HL-60/S4 treated with retinoic acid at 250 ng/mL for 4 days and 3 days (cell line): Measurements from ENCODE around the gene PTPRG.

Experiments used
- in situ Hi-C: fragments of 300-500 bp; cut with MboI; formaldehyde crosslinking; loops from 2 replicates; pipeline ENCODE4 v1.7.0; 2022; ENCODE audit warnings: low sequenced_read_pairs

Gene PTPRG

DNA sequence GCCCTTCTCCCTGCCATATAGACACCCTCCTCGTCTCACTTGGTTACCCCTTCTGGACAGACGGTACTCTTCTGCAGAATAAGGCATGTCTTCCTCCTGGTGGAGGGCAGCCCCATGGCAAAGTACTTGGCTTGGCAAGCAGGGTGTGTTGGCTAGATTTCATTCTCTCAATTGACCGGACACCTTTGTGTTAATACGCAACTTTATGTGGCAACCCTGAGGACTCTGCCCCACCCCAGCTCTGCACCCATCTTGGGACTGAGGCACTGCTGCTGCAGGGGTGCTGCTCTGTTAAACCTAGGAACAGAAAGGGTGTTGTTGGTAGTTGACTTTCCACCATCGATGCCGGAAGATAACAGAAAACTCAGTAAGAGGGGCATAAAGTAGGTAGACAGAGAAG lies 55.2 kb downstream of the PTPRG start:
- in situ Hi-C loops, result no loop called here

DNA sequence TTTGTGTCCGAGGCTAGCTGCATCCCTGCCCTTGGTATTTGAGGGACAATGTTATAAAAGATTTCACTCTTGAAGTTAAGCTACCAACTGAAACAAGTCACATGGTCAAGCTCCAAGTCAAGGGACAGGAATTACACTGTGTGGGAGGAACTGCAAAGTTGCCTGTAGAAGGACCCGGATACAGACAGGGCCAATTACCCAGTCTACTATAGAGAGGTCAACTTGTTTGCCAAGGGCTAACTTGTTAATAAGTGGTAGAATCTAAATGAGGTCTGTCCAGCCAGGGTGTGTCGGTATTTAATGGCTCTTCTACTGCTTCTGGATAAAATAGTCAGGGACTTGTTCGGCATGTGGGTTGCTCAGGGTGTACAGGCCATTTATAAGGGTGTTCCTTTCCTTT lies 55.7 kb downstream of the PTPRG start:
- in situ Hi-C loops, result no loop called here

DNA sequence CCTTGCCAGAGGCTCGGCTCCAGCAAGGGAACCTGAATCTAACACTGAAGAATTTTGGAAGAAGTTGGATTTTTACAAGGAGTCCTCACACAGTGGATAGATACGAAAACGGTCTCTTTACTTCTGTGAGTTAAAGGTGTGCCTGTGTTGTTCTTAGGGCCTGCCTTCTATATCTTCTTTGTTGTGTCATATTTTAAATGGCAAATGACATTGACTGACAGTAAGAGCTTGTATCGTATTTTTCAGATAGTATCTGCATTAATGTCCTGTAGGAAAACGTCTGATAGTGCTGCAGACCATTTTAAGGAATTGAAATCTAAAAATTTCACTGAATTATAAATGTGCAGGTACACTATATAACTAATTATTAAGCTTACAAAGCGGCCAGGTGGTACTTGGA lies 56.3 kb downstream of the PTPRG start:
- in situ Hi-C loops, result no loop called here

DNA sequence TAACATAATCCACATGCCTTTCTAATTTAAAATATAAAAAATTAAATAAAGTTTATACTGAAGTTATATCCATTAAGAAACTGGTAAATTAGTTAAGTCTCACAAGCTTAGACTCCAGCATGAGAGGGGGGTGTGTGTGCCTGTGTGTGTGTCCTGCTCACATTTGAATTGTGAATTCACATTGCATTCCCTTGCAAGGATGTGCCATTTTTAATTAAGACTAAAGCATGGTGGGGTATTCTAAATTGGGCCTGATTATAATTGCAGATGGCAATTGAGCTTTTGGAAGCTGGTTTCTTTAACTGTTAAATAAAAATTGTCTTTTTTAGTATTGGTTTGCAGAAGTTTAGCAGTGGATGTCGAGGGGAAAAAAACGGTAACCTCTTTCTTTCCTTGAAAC lies 56.9 kb downstream of the PTPRG start:
- in situ Hi-C loops, result no loop called here

DNA sequence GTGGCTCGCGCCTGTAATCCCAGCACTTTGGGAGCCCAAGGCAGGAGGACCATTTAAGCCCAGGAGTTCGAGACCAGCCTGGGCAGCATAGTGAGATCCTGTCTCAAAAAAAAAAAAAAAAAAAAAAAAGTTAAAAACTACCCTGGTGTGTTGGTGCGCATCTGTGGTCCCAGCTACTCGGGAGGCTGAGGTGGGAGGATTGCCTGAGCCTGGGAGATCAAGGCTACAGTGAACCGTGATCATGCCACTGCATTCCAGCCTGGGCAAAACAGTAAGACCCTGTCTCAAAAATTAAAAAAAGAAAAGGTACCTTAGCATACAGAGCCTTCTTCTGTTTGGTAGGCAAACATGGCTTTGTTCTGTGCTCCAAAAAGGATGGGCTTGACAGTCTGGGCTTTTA lies 57.5 kb downstream of the PTPRG start:
- in situ Hi-C loops, result no loop called here

DNA sequence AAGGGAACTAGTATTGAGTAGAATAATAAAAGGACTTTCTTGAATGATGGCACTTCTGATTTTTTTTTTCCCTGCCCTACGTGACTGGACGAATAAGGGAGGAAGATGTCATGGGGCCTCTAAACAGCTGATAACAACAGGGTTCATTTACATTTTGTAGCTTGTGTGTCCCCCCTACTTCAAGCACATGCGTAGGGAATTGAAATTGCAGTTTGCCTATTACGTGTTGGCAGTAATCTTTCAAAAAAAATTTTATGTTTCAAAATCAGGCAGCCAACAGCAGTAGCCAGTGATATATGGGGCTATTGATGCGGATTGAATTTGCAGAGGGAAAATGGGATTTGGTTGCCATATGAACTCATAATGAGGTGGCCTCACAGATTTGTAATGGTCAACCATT lies 58.7 kb downstream of the PTPRG start:
- in situ Hi-C loops, result no loop called here

DNA sequence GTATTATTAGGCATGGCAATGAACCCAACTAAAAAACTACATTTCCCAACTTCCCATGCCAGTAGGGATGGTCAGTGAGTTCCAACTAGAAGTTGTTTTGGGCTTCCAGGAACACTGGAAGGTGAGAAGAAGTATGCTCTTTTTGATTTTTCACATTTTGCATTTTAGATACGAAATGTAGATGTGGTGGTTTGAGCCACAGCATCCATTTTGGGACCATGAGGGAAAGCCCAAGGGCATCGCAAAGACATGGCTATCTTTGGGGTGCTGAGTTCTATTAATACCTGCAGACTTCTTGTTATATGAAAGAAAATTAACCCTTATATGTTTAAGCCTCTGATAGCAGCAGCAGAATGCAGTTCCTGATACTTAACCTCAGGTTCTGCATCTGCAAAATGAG lies 62.9 kb downstream of the PTPRG start:
- in situ Hi-C loops, result no loop called here

DNA sequence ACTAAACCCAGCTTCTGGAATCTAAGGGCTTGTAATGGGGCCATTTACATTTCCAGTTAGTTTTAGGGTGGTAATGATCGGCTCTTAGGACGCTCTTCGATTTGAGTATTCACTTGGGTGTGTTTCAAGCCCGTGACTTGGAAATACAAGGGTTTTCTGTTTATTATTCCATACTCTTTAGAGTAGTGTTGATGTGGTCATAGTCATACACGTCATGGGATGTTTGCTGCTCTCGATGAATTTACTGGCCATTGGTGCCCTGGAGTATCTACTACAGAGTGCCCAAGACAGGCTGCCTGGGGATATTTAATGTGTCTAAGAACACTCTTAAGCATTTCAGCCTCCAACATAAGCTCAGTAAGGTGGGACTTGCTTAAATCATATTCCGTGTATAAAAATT lies 64.1 kb downstream of the PTPRG start:
- in situ Hi-C loops, result no loop called here

DNA sequence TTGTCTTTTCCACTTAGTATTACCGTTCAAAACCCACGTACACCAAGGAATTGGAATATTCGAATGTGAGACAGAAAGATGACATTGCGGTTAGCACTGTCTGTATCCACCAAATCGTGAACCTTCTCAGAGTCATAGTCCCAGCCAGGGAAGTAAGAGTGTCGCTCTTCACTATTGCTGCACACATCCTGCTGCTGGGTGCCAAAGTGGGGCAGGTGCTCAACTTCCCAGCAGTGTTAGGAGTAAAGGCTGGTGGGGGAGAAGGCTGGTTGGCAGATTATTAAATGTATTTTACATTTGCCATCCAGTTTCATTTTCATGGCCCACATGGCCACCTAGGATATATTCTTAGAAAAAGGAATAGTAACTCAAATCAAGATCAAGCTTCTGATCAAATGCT lies 65.1 kb downstream of the PTPRG start:
- in situ Hi-C loops, result no loop called here

DNA sequence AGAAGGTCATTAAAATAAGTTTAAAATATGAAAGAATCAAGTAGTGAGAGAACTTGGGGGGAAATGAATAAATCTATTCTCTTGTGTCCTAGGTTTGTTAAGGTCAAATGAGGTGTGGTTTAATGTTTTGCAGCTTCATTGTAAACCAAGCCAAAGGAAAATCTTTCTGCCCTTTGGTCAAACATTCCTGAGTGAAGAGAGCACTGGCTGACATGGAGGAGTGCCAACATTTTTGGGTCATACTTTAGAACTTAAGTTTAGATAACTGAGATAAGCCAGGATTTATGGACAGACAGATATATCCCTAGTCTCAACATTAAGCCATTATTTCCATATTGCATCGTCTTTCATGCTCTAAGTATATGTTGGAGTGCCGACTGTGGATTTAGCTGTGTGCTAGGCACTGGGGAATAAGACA lies 66.4 kb downstream of the PTPRG start:
- in situ Hi-C loops, result no loop called here

DNA sequence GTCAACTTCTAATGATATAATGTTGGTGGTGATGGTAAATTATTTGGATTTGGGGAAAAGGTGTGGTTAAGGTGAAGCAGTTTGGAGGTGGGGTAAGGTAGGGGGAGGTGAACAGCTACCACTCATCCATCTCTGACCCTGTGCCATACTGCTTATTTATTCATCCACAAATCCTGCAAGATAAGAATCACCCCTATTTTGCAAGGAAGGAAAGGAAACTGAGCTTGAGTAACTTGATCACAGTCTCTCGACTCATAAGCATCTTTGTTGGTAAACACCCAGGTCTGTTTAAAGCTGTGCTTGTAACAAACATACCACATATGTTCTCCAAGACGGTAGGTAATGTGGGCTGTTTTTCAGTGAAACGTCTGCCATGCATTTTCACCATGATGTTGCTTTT lies 67.3 kb downstream of the PTPRG start:
- in situ Hi-C loops, result no loop called here

DNA sequence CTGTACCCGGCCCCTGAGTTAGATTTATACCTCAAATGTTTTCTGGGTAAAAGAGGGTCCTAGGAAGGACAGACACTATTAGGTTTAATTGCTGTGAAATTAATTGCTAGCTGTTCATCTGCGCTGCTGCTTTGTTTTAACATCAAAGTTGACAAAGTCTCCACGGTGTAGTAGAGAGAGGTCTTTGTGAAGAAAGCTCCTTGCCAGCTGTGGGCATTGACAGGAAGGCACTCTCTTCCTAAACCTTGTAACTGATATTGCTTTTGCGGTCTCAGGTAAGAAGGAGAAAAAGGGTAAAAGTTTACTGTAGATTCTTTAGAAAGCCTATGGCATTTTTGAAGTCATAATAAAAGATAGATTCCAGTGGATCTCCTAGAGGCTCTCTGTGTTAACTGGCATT lies 68.1 kb downstream of the PTPRG start:
- in situ Hi-C loops, result no loop called here

DNA sequence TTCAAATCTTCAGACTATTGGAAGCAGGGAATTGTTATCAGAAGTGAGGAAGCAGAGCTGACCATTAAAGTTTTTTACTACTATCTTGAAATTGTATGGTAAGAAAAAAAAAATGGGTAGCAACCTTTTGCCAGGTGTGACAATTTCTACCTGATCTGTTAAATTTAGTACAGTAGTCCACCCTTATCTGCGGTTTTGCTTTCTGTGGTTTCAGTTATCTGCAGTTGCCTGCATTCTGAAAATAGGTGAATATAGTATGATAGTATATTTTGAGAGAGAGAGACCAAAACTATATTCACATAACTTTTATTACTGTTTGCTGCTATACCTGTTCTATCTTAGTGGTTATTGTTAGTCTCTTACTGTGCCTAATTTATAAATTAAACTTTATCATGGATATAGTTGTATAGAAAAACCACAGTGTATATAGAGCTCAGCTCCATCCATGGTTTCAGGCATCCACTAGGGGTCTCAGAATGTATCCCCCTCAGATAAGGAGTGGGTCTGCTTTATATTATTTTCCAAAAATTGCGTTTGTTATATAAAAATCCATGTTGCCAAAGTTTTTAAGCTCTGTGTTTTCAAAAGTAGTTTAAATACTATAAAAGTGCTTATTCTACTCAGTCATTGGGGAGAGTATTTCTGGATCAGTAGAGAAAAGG lies 69.9 kb downstream of the PTPRG start:
- in situ Hi-C loops, result no loop called here

DNA sequence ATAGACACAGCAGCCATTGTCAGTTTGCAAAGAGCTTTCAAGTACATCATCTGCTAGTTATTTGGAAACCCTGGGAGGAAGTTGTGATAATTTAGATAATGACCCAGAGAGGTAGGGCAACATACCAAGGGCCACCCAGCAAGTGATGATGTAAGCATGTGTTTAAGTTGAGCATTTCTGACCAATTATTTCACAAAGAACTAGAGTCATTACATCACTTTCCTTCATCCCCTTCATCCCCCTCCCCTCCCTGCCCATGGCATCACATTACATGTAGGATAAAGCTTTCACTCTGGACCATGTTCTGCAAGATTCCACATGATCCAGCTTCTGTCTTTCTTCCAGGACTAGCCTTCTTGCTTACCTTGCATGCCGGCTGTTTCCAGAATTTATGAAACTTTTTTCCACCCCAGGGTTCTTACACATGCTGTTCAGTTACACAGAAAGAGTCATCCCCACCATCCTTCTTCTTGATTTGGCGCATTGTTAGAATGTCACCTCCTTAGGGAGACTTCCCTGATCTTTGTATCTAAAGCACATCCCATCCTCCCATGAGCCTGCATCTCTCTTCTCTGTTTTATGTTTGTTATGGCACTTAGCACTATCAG lies 71.3 kb downstream of the PTPRG start:
- in situ Hi-C loops, result no loop called here

DNA sequence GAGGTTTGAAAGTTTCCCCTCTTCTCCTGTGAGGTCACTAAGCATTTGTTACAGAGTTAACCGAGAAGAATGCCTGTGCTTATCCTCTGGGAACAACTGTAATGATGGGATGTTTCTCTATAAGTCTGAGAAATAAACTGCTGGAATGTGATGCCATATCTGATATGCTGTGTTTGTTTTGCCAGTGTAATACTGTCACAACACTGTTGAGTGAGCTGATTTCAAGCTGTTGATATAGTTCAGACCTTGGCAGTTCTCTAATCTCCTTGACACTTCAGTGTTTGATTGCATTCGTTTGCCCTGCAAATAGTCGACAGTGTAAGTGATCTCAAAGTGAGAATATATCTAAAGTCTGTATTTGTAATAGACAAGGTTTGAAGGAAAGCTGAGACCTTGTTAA lies 73.3 kb downstream of the PTPRG start:
- in situ Hi-C loops, result no loop called here

DNA sequence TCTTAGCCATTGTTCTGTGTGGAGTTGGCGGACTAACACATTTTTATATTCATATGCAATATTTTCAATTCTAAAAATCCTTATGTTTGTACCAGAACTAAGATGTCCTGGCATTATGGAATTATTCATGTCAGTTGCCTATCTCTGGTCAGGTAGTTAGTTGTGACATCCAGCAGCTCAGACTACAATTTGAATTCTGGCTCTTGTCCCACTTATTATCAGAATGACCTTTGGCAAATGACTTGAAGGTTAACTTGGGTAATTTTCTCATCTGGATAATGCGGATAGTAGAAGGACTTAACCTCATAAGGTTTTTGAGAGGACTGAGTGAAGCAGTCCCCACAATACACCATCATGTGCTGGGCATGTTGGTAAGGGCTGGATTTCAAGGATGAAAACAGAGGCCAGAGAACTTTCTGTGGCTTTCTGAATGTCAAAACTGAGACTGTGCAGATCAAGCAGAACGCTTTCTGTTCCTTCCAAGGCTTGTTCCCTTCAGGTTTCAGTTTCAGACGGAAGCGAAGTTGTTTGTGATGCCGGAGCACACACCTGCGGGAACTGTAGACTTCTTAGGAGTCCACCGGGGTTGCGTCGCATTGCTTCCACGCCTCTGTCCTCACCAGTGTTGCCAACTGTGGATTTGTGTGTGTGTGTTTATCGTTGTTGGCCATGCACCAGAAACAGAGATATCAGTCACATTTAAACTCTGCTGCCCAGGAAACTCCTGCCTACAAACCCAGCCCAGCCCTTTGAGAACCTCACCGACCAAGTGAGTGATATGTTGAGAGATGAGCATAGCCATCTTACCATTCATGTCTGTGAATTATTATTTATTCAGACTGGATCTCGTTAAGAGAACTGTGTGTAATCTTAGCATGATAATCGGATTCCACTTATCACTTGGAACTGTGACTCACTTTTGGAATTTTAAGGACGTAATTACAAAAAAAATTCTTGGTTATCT lies 76.0 kb downstream of the PTPRG start:
- in situ Hi-C loops, result no loop called here

DNA sequence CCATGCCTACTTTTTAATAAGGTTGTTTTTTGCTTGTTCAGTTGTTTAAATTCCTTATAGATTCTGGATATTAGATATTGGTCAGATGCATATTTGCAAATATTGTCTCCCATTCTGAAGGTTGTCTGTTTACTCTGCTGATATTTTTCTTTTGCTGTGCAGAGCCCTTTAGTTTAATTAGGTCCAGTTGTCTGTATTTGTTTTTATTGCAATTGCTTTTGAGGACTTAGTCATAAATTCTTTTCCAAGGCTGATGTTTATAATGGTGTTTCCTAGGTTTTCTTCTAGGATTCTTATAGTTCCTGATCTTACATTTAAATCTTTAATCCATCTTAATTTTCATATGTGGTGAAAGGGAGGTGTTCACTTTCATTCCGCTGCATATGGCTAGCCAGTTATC lies 77.4 kb downstream of the PTPRG start:
- in situ Hi-C loops, result no loop called here

DNA sequence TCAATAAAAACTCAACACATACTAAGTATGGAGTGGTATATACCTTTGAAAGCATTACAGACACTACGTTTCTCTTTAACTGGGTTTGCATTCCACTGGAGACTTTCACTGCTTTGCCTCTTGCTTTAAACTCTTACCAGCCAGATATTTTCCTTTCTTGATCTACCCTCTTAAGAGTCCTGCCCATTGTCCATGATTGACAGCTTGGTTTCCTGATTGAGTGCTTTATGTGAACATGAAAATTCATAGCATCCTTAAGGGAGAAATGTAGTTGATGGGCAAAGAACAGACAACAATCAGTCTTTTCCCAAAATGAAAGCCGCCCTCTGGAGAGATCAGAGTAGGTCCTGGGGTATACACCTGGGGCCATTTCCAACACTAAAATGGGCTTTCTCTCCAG lies 78.6 kb downstream of the PTPRG start:
- in situ Hi-C loops, result no loop called here

DNA sequence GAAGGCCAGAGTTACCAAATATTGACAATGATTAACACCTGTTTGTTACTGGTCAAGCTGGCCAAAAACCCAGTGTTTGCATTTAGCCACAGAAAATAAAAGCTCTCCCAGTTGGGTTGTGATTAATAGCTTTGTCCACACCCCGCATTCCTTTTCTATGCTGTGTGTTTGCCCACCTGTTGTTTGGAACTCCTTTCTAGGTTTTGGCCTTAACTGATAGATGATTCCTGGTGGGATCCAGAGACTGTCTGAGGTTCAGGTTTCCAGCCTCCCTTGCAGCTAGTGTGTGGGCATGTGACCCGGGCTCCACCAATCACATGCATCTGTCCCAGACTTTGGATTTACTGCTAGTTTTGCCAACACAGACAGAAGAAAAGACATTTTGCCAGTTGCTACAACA lies 83.8 kb downstream of the PTPRG start:
- in situ Hi-C loops, result no loop called here

DNA sequence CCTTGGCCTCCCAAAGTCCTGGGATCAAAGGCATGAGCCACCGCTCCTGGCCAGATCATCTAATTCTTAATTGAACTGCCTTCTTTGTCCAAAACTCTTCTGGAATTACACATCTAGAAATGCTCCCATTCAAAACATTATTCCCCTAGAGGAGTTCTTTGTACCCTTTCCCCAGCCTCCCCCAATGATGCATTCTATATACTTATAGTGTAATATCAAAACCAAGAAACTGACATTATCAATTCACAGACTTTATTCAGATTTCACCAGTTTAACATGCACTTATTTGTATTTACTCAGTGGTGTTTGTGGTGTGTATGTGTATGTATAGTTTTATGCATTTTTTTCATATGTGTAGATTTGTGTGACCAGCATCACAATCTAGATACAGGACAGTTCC lies 85.0 kb downstream of the PTPRG start:
- in situ Hi-C loops, result no loop called here

DNA sequence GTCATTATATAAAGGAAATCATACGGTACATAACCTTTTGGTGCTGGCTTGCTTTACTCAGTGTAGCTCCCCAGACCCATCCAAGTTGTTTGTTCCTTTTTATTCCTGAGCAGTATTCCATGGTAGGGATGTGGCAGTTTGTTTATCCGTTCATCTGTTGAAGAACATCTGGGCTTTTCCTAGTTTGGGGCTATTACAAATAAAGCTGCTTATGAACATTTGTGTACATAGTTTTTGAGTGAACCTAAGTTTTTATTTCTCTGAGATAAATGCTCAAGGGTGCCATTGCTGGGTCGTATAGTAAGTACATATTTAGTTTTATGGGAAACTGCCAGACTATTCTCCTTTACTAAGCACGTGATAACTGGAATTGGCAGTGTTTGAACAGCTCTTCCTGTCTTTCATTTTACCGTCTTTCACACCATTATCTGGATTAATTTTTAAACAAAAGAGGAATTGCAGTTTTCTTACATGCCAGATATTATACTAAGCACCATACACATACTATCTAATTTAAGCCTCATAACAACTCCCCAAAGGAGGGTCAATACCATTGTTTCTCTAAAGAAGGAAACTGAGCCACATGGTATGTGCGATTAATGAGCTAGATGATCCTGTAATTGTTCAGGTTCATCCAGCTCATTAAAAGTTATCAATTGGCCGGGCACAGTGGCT lies 85.6 kb downstream of the PTPRG start:
- in situ Hi-C loops, result no loop called here
